ENCODE data around the gene NOTCH1. TPM values are rescaled to one million over a fixed set of nuclear protein-coding genes. Genes with fewer than 3 reads are reported as not detected.
"Not testable (repeated sequence)": the region's sequence is repeated elsewhere in the genome, so short reads cannot be mapped to it uniquely, and the experiment has no call there.

Gene NOTCH1
- total RNA-seq, 1 experiment from 2014 or later, result 37.2 TPM

DNA sequence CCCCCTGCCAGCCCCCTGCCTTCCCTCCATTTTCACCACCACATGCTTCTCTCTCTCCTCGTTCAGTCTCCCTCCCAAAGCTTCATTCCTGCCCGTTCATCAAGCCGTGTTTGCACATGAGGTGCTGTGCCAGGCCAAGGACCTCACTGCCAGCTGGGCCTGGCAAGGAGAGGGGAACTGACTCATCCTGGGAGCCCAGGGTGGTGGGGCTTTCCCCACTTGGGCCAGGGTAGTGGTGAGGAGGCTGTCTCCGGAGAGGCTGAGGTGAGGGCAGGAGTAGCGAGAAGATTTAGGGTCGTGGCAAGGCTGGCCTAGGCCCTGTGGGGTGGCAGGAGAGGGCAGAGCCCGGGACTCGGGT, 30.4 kb upstream of the NOTCH1 start:
- no peak for DNase-seq (ENCODE audit: low spot score)
- H3K27ac ChIP-seq (ENCODE audit: low read depth, low read length, poor library complexity, severe bottlenecking), result no peak overlapping the region
- POLR2A ChIA-PET (ENCODE audit: low non-redundant PET), result no interaction called here
- no TSS peak for BruUV-seq (replicated peaks)
- H3K9me3 ChIP-seq (ENCODE audit: low read depth, low read length, poor library complexity, severe bottlenecking), result no peaks in the 10 kb centered on the region
- intact Hi-C loops (cut with micrococcal nuclease; ENCODE audit: unreplicated experiment), result no loop called here
- TF ChIP-seq EZH2 (IDR thresholded peaks at IDR 0.05; ENCODE audit: borderline replicate concordance, low read depth, low read length, poor library complexity, severe bottlenecking), result no peak
- TF ChIP-seq, protein P1, sequence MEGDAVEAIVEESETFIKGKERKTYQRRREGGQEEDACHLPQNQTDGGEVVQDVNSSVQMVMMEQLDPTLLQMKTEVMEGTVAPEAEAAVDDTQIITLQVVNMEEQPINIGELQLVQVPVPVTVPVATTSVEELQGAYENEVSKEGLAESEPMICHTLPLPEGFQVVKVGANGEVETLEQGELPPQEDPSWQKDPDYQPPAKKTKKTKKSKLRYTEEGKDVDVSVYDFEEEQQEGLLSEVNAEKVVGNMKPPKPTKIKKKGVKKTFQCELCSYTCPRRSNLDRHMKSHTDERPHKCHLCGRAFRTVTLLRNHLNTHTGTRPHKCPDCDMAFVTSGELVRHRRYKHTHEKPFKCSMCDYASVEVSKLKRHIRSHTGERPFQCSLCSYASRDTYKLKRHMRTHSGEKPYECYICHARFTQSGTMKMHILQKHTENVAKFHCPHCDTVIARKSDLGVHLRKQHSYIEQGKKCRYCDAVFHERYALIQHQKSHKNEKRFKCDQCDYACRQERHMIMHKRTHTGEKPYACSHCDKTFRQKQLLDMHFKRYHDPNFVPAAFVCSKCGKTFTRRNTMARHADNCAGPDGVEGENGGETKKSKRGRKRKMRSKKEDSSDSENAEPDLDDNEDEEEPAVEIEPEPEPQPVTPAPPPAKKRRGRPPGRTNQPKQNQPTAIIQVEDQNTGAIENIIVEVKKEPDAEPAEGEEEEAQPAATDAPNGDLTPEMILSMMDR (conservative IDR thresholded peaks at IDR 0.05; ENCODE audit: low read depth, low read length), result no peak
- H3K36me3 ChIP-seq (ENCODE audit: insufficient read depth, low read length, poor library complexity, severe bottlenecking), result no peaks in the 10 kb centered on the region
- no peak overlapping the region for H3K4me3 ChIP-seq (ENCODE audit: low read depth, low read length, poor library complexity, severe bottlenecking)
- no peaks in the 10 kb centered on the region for H3K4me1 ChIP-seq (ENCODE audit: insufficient read depth, low read length, poor library complexity, severe bottlenecking)
- no peaks in the 10 kb centered on the region for H3K27me3 ChIP-seq (replicated peaks; ENCODE audit: insufficient read depth, low read depth, low read length, poor library complexity)
- CTCF ChIA-PET, result no interaction called here

DNA sequence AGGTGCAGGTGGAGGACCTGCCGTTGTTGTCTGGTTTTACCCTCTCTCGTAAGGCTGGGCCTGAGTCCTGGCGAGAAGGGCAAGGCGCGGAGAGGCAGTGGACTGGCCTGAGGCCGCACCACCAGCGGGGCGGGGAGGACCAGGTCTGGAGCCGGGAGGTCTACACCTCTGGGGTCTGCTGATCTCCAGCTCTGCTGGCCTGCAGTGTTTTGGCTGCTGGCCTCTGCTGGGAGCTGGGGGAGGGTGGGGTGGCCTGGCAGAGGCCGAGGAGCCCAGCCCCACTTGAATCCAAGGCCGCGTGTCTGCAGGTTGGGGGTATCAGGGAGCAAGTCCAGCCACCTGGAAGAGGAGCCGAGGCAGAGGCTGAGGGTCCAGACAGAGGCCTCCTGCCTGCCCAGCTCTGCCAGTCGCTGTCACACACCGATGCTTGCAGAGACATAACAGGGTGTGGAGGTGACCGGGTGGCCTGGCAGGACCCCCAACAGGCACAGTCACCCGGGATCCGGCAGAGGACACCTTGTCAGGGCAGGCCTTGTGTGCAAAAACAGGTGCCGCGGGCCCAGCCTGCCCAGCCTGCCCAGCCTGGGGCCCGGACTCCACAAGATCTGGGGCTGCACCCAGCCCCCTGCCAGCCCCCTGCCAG, 29.9 kb upstream of the NOTCH1 start:
- TF ChIP-seq, protein P1 (conservative IDR thresholded peaks at IDR 0.05; ENCODE audit: low read depth, low read length), result no peak
- Histone ChIP-seq H3K27ac (ENCODE audit: low read depth, low read length, poor library complexity, severe bottlenecking) (no peak overlapping the region), H3K9me3 (ENCODE audit: low read depth, low read length, poor library complexity, severe bottlenecking) (no peaks in the 10 kb centered on the region), H3K4me1 (ENCODE audit: insufficient read depth, low read length, poor library complexity, severe bottlenecking) (no peaks in the 10 kb centered on the region), H3K27me3 (replicated peaks; ENCODE audit: insufficient read depth, low read depth, low read length, poor library complexity) (no peaks in the 10 kb centered on the region), H3K4me3 (ENCODE audit: low read depth, low read length, poor library complexity, severe bottlenecking) (no peak overlapping the region), H3K36me3 (ENCODE audit: insufficient read depth, low read length, poor library complexity, severe bottlenecking) (no peaks in the 10 kb centered on the region)
- no TSS peak for BruUV-seq (replicated peaks)
- no peak for DNase-seq (ENCODE audit: low spot score)
- CTCF ChIA-PET, result no interaction called here
- POLR2A ChIA-PET (ENCODE audit: low non-redundant PET), result no interaction called here
- intact Hi-C loops (cut with micrococcal nuclease; ENCODE audit: unreplicated experiment), result no loop called here

DNA sequence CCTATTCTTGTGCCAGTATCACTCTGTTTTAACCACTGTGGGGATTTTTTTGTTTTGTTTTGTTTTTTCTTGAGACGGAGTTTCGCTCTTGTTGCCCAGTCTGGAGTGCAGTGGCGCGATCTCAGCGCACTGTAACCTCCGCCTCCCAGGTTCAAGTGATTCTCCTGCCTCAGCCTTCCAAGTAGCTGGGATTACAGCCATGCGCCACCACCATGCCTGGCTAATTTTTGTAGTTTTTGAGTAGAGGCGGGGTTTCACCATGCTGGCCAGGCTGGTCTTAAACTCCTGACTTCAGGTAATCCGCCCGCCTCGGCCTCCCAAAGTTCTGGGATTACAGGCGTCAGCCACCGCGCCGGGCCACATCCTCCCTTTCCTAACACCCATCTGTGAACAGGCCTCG, 28.8 kb upstream of the NOTCH1 start:
- CTCF ChIA-PET; H3K4me3 ChIP-seq (ENCODE audit: low read depth, low read length, poor library complexity, severe bottlenecking); POLR2A ChIA-PET (ENCODE audit: low non-redundant PET); H3K36me3 ChIP-seq (ENCODE audit: insufficient read depth, low read length, poor library complexity, severe bottlenecking); BruUV-seq (replicated peaks); H3K9me3 ChIP-seq (ENCODE audit: low read depth, low read length, poor library complexity, severe bottlenecking); H3K27ac ChIP-seq (ENCODE audit: low read depth, low read length, poor library complexity, severe bottlenecking); H3K27me3 ChIP-seq (replicated peaks; ENCODE audit: insufficient read depth, low read depth, low read length, poor library complexity); intact Hi-C loops (cut with micrococcal nuclease; ENCODE audit: unreplicated experiment); H3K4me1 ChIP-seq (ENCODE audit: insufficient read depth, low read length, poor library complexity, severe bottlenecking); DNase-seq (ENCODE audit: low spot score): not testable (repeated sequence)

DNA sequence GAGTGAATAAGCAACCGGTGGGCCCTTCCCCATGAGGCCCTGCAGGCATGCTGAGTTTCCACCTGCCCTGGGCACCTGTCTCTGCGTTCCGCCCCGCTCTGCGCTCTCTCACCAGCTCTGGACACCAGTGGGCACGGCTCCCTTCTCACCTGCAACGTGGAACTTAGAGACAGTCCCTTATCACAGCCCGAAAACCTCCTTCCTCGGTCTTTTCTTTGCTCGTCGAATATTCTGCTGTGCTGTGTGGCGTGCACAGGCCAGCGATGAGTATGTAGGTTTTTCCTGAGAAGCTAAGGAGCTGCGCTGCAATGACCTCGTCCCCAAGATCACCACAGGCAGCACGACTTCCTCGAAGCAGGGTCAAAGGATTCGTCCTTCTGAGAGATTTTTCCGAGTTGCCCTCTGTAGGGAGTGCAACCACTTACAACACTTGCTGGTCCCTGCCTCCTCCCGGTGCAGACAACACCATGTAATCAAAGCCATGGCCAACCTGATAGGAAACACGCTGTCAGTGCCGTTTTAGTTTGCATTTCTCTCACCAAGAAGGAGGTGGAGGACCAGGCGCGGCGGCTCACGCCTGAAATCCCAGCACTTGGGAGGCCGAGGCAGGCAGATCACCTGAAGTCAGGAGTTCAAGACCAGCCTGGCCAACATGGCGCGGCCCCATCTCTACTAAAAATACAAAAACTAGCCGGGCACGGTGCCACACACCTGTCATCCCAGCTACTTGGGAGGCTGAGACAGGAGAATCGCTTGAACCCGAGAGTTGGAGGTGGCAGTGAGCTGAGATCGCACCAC, 27.2 kb upstream of the NOTCH1 start:
- BruUV-seq (replicated peaks), result no TSS peak
- Histone ChIP-seq H3K9me3 (ENCODE audit: low read depth, low read length, poor library complexity, severe bottlenecking) (no peaks in the 10 kb centered on the region), H3K4me1 (ENCODE audit: insufficient read depth, low read length, poor library complexity, severe bottlenecking) (peaks cover 3% of the 10 kb centered on the region), H3K36me3 (ENCODE audit: insufficient read depth, low read length, poor library complexity, severe bottlenecking) (no peaks in the 10 kb centered on the region), H3K4me3 (ENCODE audit: low read depth, low read length, poor library complexity, severe bottlenecking) (no peak overlapping the region), H3K27me3 (replicated peaks; ENCODE audit: insufficient read depth, low read depth, low read length, poor library complexity) (no peaks in the 10 kb centered on the region), H3K27ac (ENCODE audit: low read depth, low read length, poor library complexity, severe bottlenecking) (no peak overlapping the region)
- TF ChIP-seq, protein P1 (conservative IDR thresholded peaks at IDR 0.05; ENCODE audit: low read depth, low read length), result no peak
- DNase-seq (ENCODE audit: low spot score), result no peak
- ChIA-PET CTCF (interaction anchor here (0.8 kb wide), 1 partner anchor 45 kb away, joined by 5 read pairs; no protein-coding TSS in a partner anchor), POLR2A (ENCODE audit: low non-redundant PET) (no interaction called here)
- intact Hi-C loops (cut with micrococcal nuclease; ENCODE audit: unreplicated experiment), result no loop called here

Measured in A673 (cell line).